HT1080 (cell line): Measurements from ENCODE around the gene RELT. TPM values are rescaled to one million over a fixed set of nuclear protein-coding genes. Genes with fewer than 3 reads are reported as not detected.
"Not testable (repeated sequence)": the region's sequence is repeated elsewhere in the genome, so short reads cannot be mapped to it uniquely, and the experiment has no call there.

ENCODE experiments used
- DNase-seq: peaks from one replicate; pipeline ENCODE4 v3.0.0-alpha.2; 2015; ENCODE audit warnings: low read depth
- total RNA-seq: library from RNA; depleted of rRNA; stranded (reverse); fragments of >200 nt; shearing (Covaris generic); gene quantifications from 2 replicates; pipeline ENCODE4 v1.2.3, GENCODE V29; 2014; rRNA removed

Gene RELT
- total RNA-seq, 1 experiment from 2014 or later, result 13.4 TPM

GRCh38 chr11:73428227-73428626 lies 52.0 kb downstream of the RELT start:
- DNase-seq, result no peak

GRCh38 chr11:73428699-73429098 lies 52.5 kb downstream of the RELT start:
- DNase-seq, result no peak

- DNase-seq, result peak; percentile 50
Observed at GRCh38 chr11:73429121-73429750, 53.0 kb downstream of the RELT start.

GRCh38 chr11:73430326-73430725 lies 54.1 kb downstream of the RELT start:
- no peak for DNase-seq

GRCh38 chr11:73431396-73431795 lies 55.2 kb downstream of the RELT start:
- DNase-seq, result no peak

- not testable (repeated sequence) for DNase-seq
Observed at GRCh38 chr11:73436859-73437258, 60.7 kb downstream of the RELT start.

- no peak for DNase-seq
Observed at GRCh38 chr11:73439002-73439843, 63.0 kb downstream of the RELT start.

GRCh38 chr11:73445980-73446379 lies 69.8 kb downstream of the RELT start:
- DNase-seq, result no peak

- no peak for DNase-seq
Observed at GRCh38 chr11:73446766-73447165, 70.6 kb downstream of the RELT start.

Other genes with a start within 250 kb of the RELT start
- 4.4 and 5.6 TPM in 2 replicates for gene FCHSD2, start 234.1 kb upstream of the RELT start, total RNA-seq
- 0.05 TPM in 1 of 2 replicates, not detected in the other for gene P2RY2, start 158.1 kb upstream of the RELT start, total RNA-seq
- 0.33 TPM in 1 of 2 replicates, not detected in the other for gene P2RY6, start 104.1 kb upstream of the RELT start, total RNA-seq
- gene ARHGEF17, start 68.1 kb upstream of the RELT start, total RNA-seq, result 8.2 and 8.8 TPM in 2 replicates
- 17.1 and 20.3 TPM in 2 replicates for gene FAM168A, start 221.7 kb downstream of the RELT start, total RNA-seq